Stromal cell of bone marrow (primary cell): ENCODE data around the gene GAL3ST1.
A peak's percentile ranks its signal among the peaks of the same experiment; 100 is the strongest.
"Not testable (repeated sequence)": the region's sequence is repeated elsewhere in the genome, so short reads cannot be mapped to it uniquely, and the experiment has no call there.

Experiments used
- DNase-seq: peaks from one replicate; pipeline ENCODE4 v3.0.0-alpha.2; 2012; ENCODE audit warnings: low read depth

The GAL3ST1 gene

GRCh38 chr22:30574095-30574981 is at the start of gene GAL3ST1:
Gene GAL3ST1, minus strand, starts transcription at chr22:30574665. Its CDS starts 17,273 bp downstream, at chr22:30557392.
- DNase-seq: no peak

GRCh38 chr22:30619909-30620308 is 45.4 kb upstream of the GAL3ST1 start:
- DNase-seq: not testable (repeated sequence)

GRCh38 chr22:30617819-30618218 is 43.4 kb upstream of the GAL3ST1 start:
- DNase-seq: no peak

- DNase-seq: no peak
Observed at GRCh38 chr22:30615543-30615954, 41.1 kb upstream of the GAL3ST1 start.

GRCh38 chr22:30614879-30615278 is 40.4 kb upstream of the GAL3ST1 start:
- DNase-seq: no peak

GRCh38 chr22:30614268-30614667 is 39.8 kb upstream of the GAL3ST1 start:
- DNase-seq: no peak

- DNase-seq: no peak
Observed at GRCh38 chr22:30612789-30613188, 38.3 kb upstream of the GAL3ST1 start.

GRCh38 chr22:30611197-30611596 is 36.7 kb upstream of the GAL3ST1 start:
- no peak for DNase-seq

- DNase-seq: no peak
Observed at GRCh38 chr22:30610299-30610698, 35.8 kb upstream of the GAL3ST1 start.

- DNase-seq: peak; percentile 68
Observed at GRCh38 chr22:30609260-30610185, 35.1 kb upstream of the GAL3ST1 start.

- no peak for DNase-seq
Observed at GRCh38 chr22:30607939-30608338, 33.5 kb upstream of the GAL3ST1 start.

- no peak for DNase-seq
Observed at GRCh38 chr22:30607300-30607930, 33.0 kb upstream of the GAL3ST1 start.

- DNase-seq: peak; percentile 54
Observed at GRCh38 chr22:30606455-30607299, 32.2 kb upstream of the GAL3ST1 start, which contains the start of gene TCN2. Gene TCN2, plus strand, starts transcription at chr22:30607174. Its CDS starts 158 bp downstream, at chr22:30607332.

GRCh38 chr22:30605449-30606110 is 31.1 kb upstream of the GAL3ST1 start:
- DNase-seq: no peak

GRCh38 chr22:30604723-30605122 is 30.3 kb upstream of the GAL3ST1 start:
- DNase-seq: no peak

- DNase-seq: no peak
Observed at GRCh38 chr22:30603801-30604200, 29.3 kb upstream of the GAL3ST1 start.

GRCh38 chr22:30602049-30602448 is 27.6 kb upstream of the GAL3ST1 start:
- DNase-seq: no peak

- no peak for DNase-seq
Observed at GRCh38 chr22:30601464-30601863, 27.0 kb upstream of the GAL3ST1 start.

GRCh38 chr22:30600921-30601320 is 26.5 kb upstream of the GAL3ST1 start:
- DNase-seq: no peak

GRCh38 chr22:30598986-30599385 is 24.5 kb upstream of the GAL3ST1 start:
- no peak for DNase-seq

- DNase-seq: no peak
Observed at GRCh38 chr22:30596886-30597285, 22.4 kb upstream of the GAL3ST1 start.
